GM12878 (cell line): Measurements from ENCODE around the gene BRSK2. TPM values are rescaled to one million over a fixed set of nuclear protein-coding genes. Genes with fewer than 3 reads are reported as not detected.
"Not testable (repeated sequence)": the region's sequence is repeated elsewhere in the genome, so short reads cannot be mapped to it uniquely, and the experiment has no call there.

Source experiments
- ATAC-seq: fragments of 200-7000 bp; cut with Tn5 transposase; 3 replicates; pipeline ENCODE4 v1.9.1; 2020; ENCODE audit warnings: mild to moderate bottlenecking, moderate library complexity
- BruUV-seq: library from RNA; stranded (reverse); fragments of 400-500 nt; replicated peaks from 2 replicates; lab custom pipeline; 2021; lab: Mats Ljungman, UMichigan
- CTCF ChIA-PET: fragments of 300-600 bp; sonication (Branson Sonifier 250); formaldehyde crosslinking; extraction: SDS; loops from one replicate; lab custom pipeline; 2021; ENCODE audit warnings: inconsistent platforms; lab: Yijun Ruan, JAX
- POLR2A ChIA-PET: fragments of 350-600 bp; formaldehyde crosslinking; extraction: SDS; loops from one replicate; lab custom pipeline; 2021; ENCODE audit warnings: inconsistent platforms; lab: Charles Lee
- RAD21 ChIA-PET: fragments of 300-600 bp; sonication (Branson Sonifier 250); formaldehyde crosslinking; loops from one replicate; lab custom pipeline; 2023; ENCODE audit warnings: antibody characterized with exemption; ENCODE audit not compliant: unreplicated experiment; lab: Charles Lee
- SMC1A ChIA-PET: fragments of 300-600 bp; sonication (Branson Sonifier 250); formaldehyde crosslinking; loops from one replicate; lab custom pipeline; 2023; ENCODE audit not compliant: unreplicated experiment, uncharacterized antibody; lab: Charles Lee
- DNase-seq: peaks from one replicate; pipeline ENCODE4 v3.0.0-alpha.2; 2011; ENCODE audit warnings: low read depth, low spot score
- FAIRE-seq: peaks from 3 replicates; lab custom pipeline; 2011; peaks lifted over from hg19 to GRCh38; lab: Jason Lieb, UNC
- H2AFZ ChIP-seq: 2 replicates; pipeline ENCODE4 v1.6.0; 2011; ENCODE audit warnings: low read depth, low read length, control low read depth; ENCODE audit not compliant: control insufficient read depth
- H3K27ac ChIP-seq: 2 replicates; pipeline ENCODE4 v1.5.1; 2011; ENCODE audit warnings: control low read depth; ENCODE audit not compliant: control insufficient read depth, insufficient read depth
- H3K27me3 ChIP-seq, 2 experiments: replicated peaks in 1 of 2; 2 replicates each; pipeline versions ENCODE4 v1.6.0 to v1.6.1; 2011; ENCODE audit warnings: low read length in 1 of 2; ENCODE audit not compliant: control insufficient read depth in 2 of 2, insufficient read depth in 2 of 2
- H3K36me3 ChIP-seq, 2 experiments: 2 replicates each; pipeline ENCODE4 v1.5.1; 2011; ENCODE audit warnings: low read length in 1 of 2; ENCODE audit not compliant: control insufficient read depth in 2 of 2, insufficient read depth in 2 of 2
- H3K4me1 ChIP-seq: 2 replicates; pipeline ENCODE4 v1.6.1; 2011; ENCODE audit warnings: mild to moderate bottlenecking, low read length, moderate library complexity, mixed read lengths; ENCODE audit not compliant: control insufficient read depth, insufficient read depth
- H3K4me2 ChIP-seq: 2 replicates; pipeline ENCODE4 v1.6.0; 2011; ENCODE audit warnings: control low read depth; ENCODE audit not compliant: control insufficient read depth, insufficient read depth
- H3K4me3 ChIP-seq: fragments of 200-600 bp; sonication (generic); 2 replicates; pipeline ENCODE4 v1.5.1; 2016
- H3K79me2 ChIP-seq: 2 replicates; pipeline ENCODE4 v1.6.0; 2011; ENCODE audit warnings: low read length; ENCODE audit not compliant: control insufficient read depth, insufficient read depth
- H3K9ac ChIP-seq: 2 replicates; pipeline ENCODE4 v1.8.0; 2011; ENCODE audit warnings: low read length, control low read depth, mixed read lengths; ENCODE audit not compliant: control insufficient read depth, insufficient read depth
- H3K9me3 ChIP-seq: replicated peaks from 3 replicates; pipeline ENCODE4 v1.5.1; 2011; ENCODE audit warnings: mild to moderate bottlenecking, low read length; ENCODE audit not compliant: control insufficient read depth, insufficient read depth
- H4K20me1 ChIP-seq: 2 replicates; pipeline ENCODE4 v1.6.0; 2011; ENCODE audit not compliant: control insufficient read depth, insufficient read depth
- BMI1 ChIP-seq: fragments of 450-650 bp; IDR thresholded peaks from 2 replicates; pipeline ENCODE4 v1.6.1; 2016; ENCODE audit warnings: mild to moderate bottlenecking, moderate library complexity, borderline replicate concordance
- DPF2 ChIP-seq: fragments of 450-650 bp; IDR thresholded peaks from 2 replicates; pipeline ENCODE4 v1.6.1; 2017; ENCODE audit warnings: mild to moderate bottlenecking
- EED ChIP-seq: sonication (generic); IDR thresholded peaks from 2 replicates; pipeline ENCODE4 v1.6.1; 2016; ENCODE audit warnings: antibody characterized with exemption, low read depth
- GABPA ChIP-seq: IDR thresholded peaks from 2 replicates; pipeline ENCODE4 v1.6.1; 2014; ENCODE audit warnings: antibody characterized with exemption, low read depth, mild to moderate bottlenecking, inconsistent platforms
- HDAC6 ChIP-seq: fragments of 200-600 bp; sonication (generic); IDR thresholded peaks from one replicate; pipeline ENCODE4 v1.8.0; 2017; ENCODE audit warnings: antibody characterized with exemption; ENCODE audit not compliant: unreplicated experiment
- HSF1 ChIP-seq: fragments of 150-350 bp; IDR thresholded peaks from 2 replicates; pipeline ENCODE4 v1.6.1; 2014; ENCODE audit warnings: mild to moderate bottlenecking, low read depth, low read length
- MEF2B ChIP-seq: fragments of 450-650 bp; IDR thresholded peaks from 2 replicates; pipeline ENCODE4 v1.6.1; 2018; ENCODE audit warnings: mild to moderate bottlenecking, moderate library complexity; ENCODE audit not compliant: partially characterized antibody, poor library complexity, severe bottlenecking
- NR2C2 ChIP-seq: IDR thresholded peaks from 2 replicates; pipeline ENCODE4 v1.6.1; 2011; ENCODE audit warnings: borderline replicate concordance, low read depth; ENCODE audit not compliant: control insufficient read depth, insufficient read length
- TARDBP ChIP-seq: IDR thresholded peaks from 2 replicates; pipeline ENCODE4 v1.6.1; 2016; ENCODE audit warnings: borderline replicate concordance
- ZBTB11 ChIP-seq: fragments of 450-650 bp; formaldehyde crosslinking; IDR thresholded peaks from 2 replicates; pipeline ENCODE4 v1.5.0; 2022; ENCODE audit warnings: mild to moderate bottlenecking, missing genetic modification characterization
- ZZZ3 ChIP-seq: IDR thresholded peaks from 2 replicates; pipeline ENCODE4 v1.6.1; 2011; ENCODE audit warnings: low read depth; ENCODE audit not compliant: control insufficient read depth, insufficient read length
- WGBS: methylation state at CpG from one replicate; pipeline ENCODE4 v1.1.6; 2016; ENCODE audit warnings: low lambda C conversion rate; ENCODE audit not compliant: insufficient replicate concordance, insufficient coverage; ENCODE audit errors: missing lambda C conversion rate; 5-methylcytosine and 5-hydroxymethylcytosine counted together
- in situ Hi-C: fragments of 300-500 bp; cut with MboI; formaldehyde crosslinking; loops from 9 replicates; pipeline ENCODE4 v1.14.3; 2018; ENCODE audit warnings: mixed read lengths
- intact Hi-C: fragments of 100-400 bp; cut with micrococcal nuclease; formaldehyde crosslinking; loops from one replicate; pipeline ENCODE4 v1.14.2; 2022; ENCODE audit not compliant: unreplicated experiment
- polyA plus RNA-seq, 11 experiments: library from polyadenylated mRNA; depleted of rRNA in 4 of 11; unstranded in 6 of 11; stranded (reverse) in 5 of 11; fragments of >200 nt; fragmentation: Nextera tagmentation in 4 of 11; fragmentation: Illumina TruSeq in 1 of 11; extraction: Ambion mirVana in 4 of 11; extraction: Trizol in 1 of 11; gene quantifications; 1 replicate in 1 of 11; 2 replicates in 10 of 11; pipeline versions ENCODE4 v1.2.1 to v1.2.3, GENCODE V29; 2011 to 2016; ENCODE audit warnings: inconsistent platforms in 2 of 11, missing spikeins in 2 of 11, low read depth in 1 of 11
- total RNA-seq, 4 experiments: library from RNA; depleted of rRNA in 3 of 4; stranded (reverse); fragments of >200 nt in 3 of 4; fragmentation: Illumina TruSeq in 1 of 4; extraction: Trizol in 1 of 4; gene quantifications; 2 replicates each; pipeline versions ENCODE4 v1.2.1 to v1.2.3, GENCODE V29; 2013 to 2021

BRSK2 gene
- total and polyA plus RNA-seq, 10 of the 15 experiments (the other 5 are each of a cell fraction or from before 2014, with no cell fraction given) = 0.13 TPM; not detected in 9

GRCh38 chr11:1347411-1347999 is 42.2 kb upstream of the BRSK2 start:
- H3K9me3 ChIP-seq, H3K27me3 ChIP-seq, H3K4me2 ChIP-seq, in situ Hi-C loops, FAIRE-seq, H3K9ac ChIP-seq, H3K27ac ChIP-seq, POLR2A ChIA-PET, H4K20me1 ChIP-seq, H3K79me2 ChIP-seq, BruUV-seq, DNase-seq, ATAC-seq, RAD21 ChIA-PET, H3K4me1 ChIP-seq, H3K4me3 ChIP-seq, H3K36me3 ChIP-seq, CTCF ChIA-PET, intact Hi-C loops, H2AFZ ChIP-seq, SMC1A ChIA-PET: not testable (repeated sequence)
- WGBS = 66% methylated on average over 18 of the region's 18 CpGs

- ChIA-PET POLR2A (no interaction called here), RAD21 (no interaction called here), CTCF (no interaction called here), SMC1A (no interaction called here)
- no peak overlapping the region for H3K4me2 ChIP-seq
- no peak overlapping the region for H3K27ac ChIP-seq
- H3K27me3 ChIP-seq = no peaks in the 10 kb centered on the region
- no peak overlapping the region for H3K9ac ChIP-seq
- no peak for DNase-seq
- no peak for ATAC-seq
- TF ChIP-seq EED (no peak), TARDBP (no peak), MEF2B (no peak), ZBTB11 (no peak), HDAC6 (no peak), DPF2 (no peak), HSF1 (no peak), BMI1 (no peak), NR2C2 (no peak), ZZZ3 (no peak), GABPA (no peak)
- H3K36me3 ChIP-seq = no peaks in the 10 kb centered on the region
- no peaks in the 10 kb centered on the region for H3K79me2 ChIP-seq
- no peaks in the 10 kb centered on the region for H3K4me1 ChIP-seq
- intact Hi-C loops (no loop called here), in situ Hi-C loops (no loop called here)
- H3K4me3 ChIP-seq = no peak overlapping the region
- no TSS peak for BruUV-seq
- 49% methylated on average over 14 of the region's 14 CpGs for WGBS
- H3K9me3 ChIP-seq = no peaks in the 10 kb centered on the region
- FAIRE-seq = no peak
- no peaks in the 10 kb centered on the region for H4K20me1 ChIP-seq
- H2AFZ ChIP-seq = no peak overlapping the region
Measured at GRCh38 chr11:1348146-1348795, 41.5 kb upstream of the BRSK2 start.
